Cardiac muscle cell (in vitro differentiated cells and primary cell): ENCODE results near the gene TRIM38. TPM values are rescaled to one million over a fixed set of nuclear protein-coding genes. Genes with fewer than 3 reads are reported as not detected.
A peak's percentile ranks its signal among the peaks of the same experiment; 100 is the strongest.

Source experiments
- DNase-seq, 2 donors: peaks; one replicate each; pipeline versions ENCODE4 v3.0.0 to v3.0.0-alpha.2; 2010 to 2017; ENCODE audit warnings: low read depth in 1 of 2, low spot score in 1 of 2
- H3K27ac ChIP-seq: fragments of 200-600 bp; sonication (generic); 2 replicates; pipeline ENCODE4 v1.5.1; 2016
- H3K27me3 ChIP-seq: fragments of 200-600 bp; sonication (generic); 2 replicates; pipeline ENCODE4 v1.6.0; 2016; ENCODE audit warnings: control low read depth
- H3K36me3 ChIP-seq: fragments of 200-600 bp; sonication (generic); 2 replicates; pipeline ENCODE4 v1.5.1; 2016; ENCODE audit warnings: control low read depth
- H3K4me1 ChIP-seq: fragments of 200-600 bp; sonication (generic); 2 replicates; pipeline ENCODE4 v1.8.1; 2017; ENCODE audit warnings: low read depth, mild to moderate bottlenecking, mixed run types
- H3K4me3 ChIP-seq: fragments of 200-600 bp; sonication (generic); 2 replicates; pipeline ENCODE4 v1.5.1; 2016; ENCODE audit warnings: mild to moderate bottlenecking
- H3K9me3 ChIP-seq: fragments of 200-600 bp; sonication (generic); 2 replicates; pipeline ENCODE4 v1.5.1; 2017; ENCODE audit warnings: low read depth, mild to moderate bottlenecking, control low read depth
- CTCF ChIP-seq: IDR thresholded peaks from 2 replicates; pipeline ENCODE4 v1.5.1; 2012; ENCODE audit warnings: low read depth, mild to moderate bottlenecking, low read length
- polyA plus RNA-seq: library from polyadenylated mRNA; unstranded; fragments of >200 nt; fragmentation: Nextera tagmentation; extraction: Ambion mirVana; gene quantifications from 2 replicates; pipeline ENCODE4 v1.2.1, GENCODE V29; 2016
- total RNA-seq: library from RNA; depleted of rRNA; stranded (reverse); fragments of >200 nt; gene quantifications from 2 replicates; pipeline ENCODE4 v1.2.3, GENCODE V29; 2016

Gene TRIM38
- total and polyA plus RNA-seq, 2 experiments from 2014 or later, result 0.05 to 0.12 TPM

DNA sequence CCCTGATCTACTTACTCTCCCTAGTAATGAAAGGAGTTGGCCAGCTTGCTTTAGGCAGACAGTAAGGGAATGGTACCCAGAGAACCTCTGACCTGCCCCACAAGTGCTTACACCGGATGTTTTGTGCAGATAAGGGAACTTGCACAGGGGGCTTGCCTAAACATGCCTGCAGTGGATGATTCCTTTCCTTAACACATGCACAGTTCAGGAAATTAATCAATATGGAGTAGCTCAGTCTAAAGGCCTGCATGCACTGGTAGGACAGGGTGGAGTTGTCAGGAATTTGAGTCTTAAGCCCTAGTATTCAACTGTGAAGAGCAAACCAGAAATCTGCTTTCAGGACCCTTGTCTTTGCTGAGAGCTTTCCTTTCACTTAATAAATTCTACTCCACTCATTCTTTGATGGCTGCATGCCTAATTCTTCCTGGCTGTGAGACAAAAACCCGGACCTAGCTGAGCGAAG lies 3.9 kb upstream of the TRIM38 start:
- no peak overlapping the region for H3K4me3 ChIP-seq
- no peaks in the 10 kb centered on the region for H3K9me3 ChIP-seq
- no peak for TF ChIP-seq CTCF
- H3K27ac ChIP-seq, result no peak overlapping the region
- DNase-seq, result no peak
- H3K4me1 ChIP-seq, result peaks cover 5% of the 10 kb centered on the region
- H3K27me3 ChIP-seq, result no peaks in the 10 kb centered on the region
- H3K36me3 ChIP-seq, result no peaks in the 10 kb centered on the region

GRCh38 chr6:25959890-25960536 lies 2.6 kb upstream of the TRIM38 start:
- H3K36me3 ChIP-seq, result no peaks in the 10 kb centered on the region
- H3K27ac ChIP-seq, result no peak overlapping the region
- H3K4me3 ChIP-seq, result no peak overlapping the region
- no peaks in the 10 kb centered on the region for H3K27me3 ChIP-seq
- H3K9me3 ChIP-seq, result no peaks in the 10 kb centered on the region
- no peak for TF ChIP-seq CTCF
- peaks cover 5% of the 10 kb centered on the region for H3K4me1 ChIP-seq
- DNase-seq, result peak in 1 of 2 donors; percentile 26

DNA sequence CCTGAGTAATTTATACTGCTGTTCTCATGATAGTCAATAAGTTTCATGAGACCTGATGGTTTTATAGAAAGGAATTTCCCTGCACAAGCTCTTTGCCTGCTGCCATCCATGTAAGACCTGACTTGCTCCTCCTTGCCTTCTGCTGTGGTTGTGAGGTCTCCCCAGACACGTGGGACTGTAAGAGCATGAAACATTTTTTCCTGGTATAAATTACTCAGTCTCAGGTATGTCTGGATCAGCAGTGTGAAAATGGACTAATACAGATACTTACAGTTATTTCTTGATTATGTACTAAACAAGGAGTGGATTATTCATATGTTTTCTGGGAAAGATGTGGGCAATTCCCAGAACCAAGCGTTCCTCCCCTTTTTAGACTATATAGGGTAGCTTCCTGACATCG lies 1.9 kb upstream of the TRIM38 start:
- Histone ChIP-seq H3K27ac (no peak overlapping the region), H3K9me3 (no peaks in the 10 kb centered on the region), H3K4me1 (peaks cover 5% of the 10 kb centered on the region), H3K27me3 (no peaks in the 10 kb centered on the region), H3K36me3 (no peaks in the 10 kb centered on the region), H3K4me3 (no peak overlapping the region)
- TF ChIP-seq CTCF, result no peak
- no peak for DNase-seq

GRCh38 chr6:25961619-25962148 lies 918 bp upstream of the TRIM38 start:
- DNase-seq, result no peak
- H3K4me3 ChIP-seq, result no peak overlapping the region
- no peaks in the 10 kb centered on the region for H3K9me3 ChIP-seq
- H3K36me3 ChIP-seq, result no peaks in the 10 kb centered on the region
- peaks cover 5% of the 10 kb centered on the region for H3K4me1 ChIP-seq
- no peak overlapping the region for H3K27ac ChIP-seq
- no peak for TF ChIP-seq CTCF
- no peaks in the 10 kb centered on the region for H3K27me3 ChIP-seq

- DNase-seq, result peak in 1 of 2 donors; percentile 63
- Histone ChIP-seq H3K36me3 (no peaks in the 10 kb centered on the region), H3K4me3 (no peak overlapping the region), H3K27ac (no peak overlapping the region), H3K4me1 (peaks cover 5% of the 10 kb centered on the region), H3K27me3 (no peaks in the 10 kb centered on the region), H3K9me3 (no peaks in the 10 kb centered on the region)
- no peak for TF ChIP-seq CTCF
Measured at GRCh38 chr6:25963426-25964123, 973 bp downstream of the TRIM38 start.
